Measurements from ENCODE around the gene LPCAT1.

DNA sequence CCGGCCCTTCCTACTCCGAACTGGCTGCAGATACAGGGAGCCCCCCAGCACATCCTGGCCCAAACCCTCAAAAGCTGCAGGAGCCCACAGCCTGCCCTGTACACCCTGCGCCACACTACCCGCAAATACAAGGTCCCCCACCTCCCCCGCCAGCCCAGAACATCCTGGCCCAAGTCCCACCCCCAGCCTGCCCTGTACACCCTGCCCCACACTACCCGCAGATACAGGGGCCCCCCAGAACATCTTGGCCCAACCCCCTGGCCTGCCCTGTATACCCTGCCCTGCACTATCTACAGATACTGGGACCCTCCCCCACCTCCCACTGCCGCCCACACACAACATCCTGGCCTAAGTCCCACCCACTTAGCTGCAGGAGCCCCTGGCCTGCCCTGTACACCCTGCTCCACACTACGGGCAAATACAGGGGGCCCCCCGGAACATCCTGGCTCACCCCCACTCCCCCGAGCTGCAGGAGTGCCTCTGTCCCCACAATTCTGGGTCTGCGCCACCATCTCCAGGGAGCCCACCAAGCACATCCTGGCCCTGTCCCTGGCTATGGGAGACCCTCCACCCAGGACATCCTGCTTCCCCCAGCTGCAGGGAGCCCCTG is 8.3 kb downstream of the LPCAT1 start:
- TF ChIP-seq CTCF (IDR thresholded peaks at IDR 0.05; ENCODE audit: poor library complexity) (no peak), EZH2 (IDR thresholded peaks at IDR 0.05; ENCODE audit: borderline replicate concordance) (no peak)
